Parathyroid adenoma (tissue), 2 donors: ENCODE data around the gene SLC12A6.

ENCODE experiments used
- H2AFZ ChIP-seq: fragments of 300-600 bp; sonication (generic); one replicate; pipeline ENCODE4 v1.7.0; 2017; ENCODE audit warnings: antibody characterized with exemption, mild to moderate bottlenecking
- H3K27ac ChIP-seq: fragments of 300-600 bp; sonication (generic); one replicate; pipeline ENCODE4 v1.7.0; 2017
- H3K27me3 ChIP-seq: fragments of 300-600 bp; sonication (generic); one replicate; pipeline ENCODE4 v1.7.0; 2017; ENCODE audit warnings: low read length; ENCODE audit not compliant: control insufficient read depth, insufficient read depth
- H3K36me3 ChIP-seq: fragments of 300-600 bp; sonication (generic); one replicate; pipeline ENCODE4 v1.7.0; 2017; ENCODE audit warnings: low read length; ENCODE audit not compliant: control insufficient read depth, insufficient read depth
- H3K4me1 ChIP-seq: fragments of 300-600 bp; sonication (generic); one replicate; pipeline ENCODE4 v1.7.0; 2017; ENCODE audit warnings: control low read depth
- H3K4me2 ChIP-seq: fragments of 300-600 bp; sonication (generic); one replicate; pipeline ENCODE4 v1.7.0; 2017; ENCODE audit warnings: low read length
- H3K4me3 ChIP-seq: fragments of 300-600 bp; sonication (generic); one replicate; pipeline ENCODE4 v1.7.0; 2017; ENCODE audit warnings: low read depth, low read length
- H3K79me2 ChIP-seq: fragments of 300-600 bp; sonication (generic); one replicate; pipeline ENCODE4 v1.7.0; 2017; ENCODE audit warnings: control low read depth
- H3K9ac ChIP-seq: fragments of 300-600 bp; sonication (generic); one replicate; pipeline ENCODE4 v1.7.0; 2017; ENCODE audit warnings: mild to moderate bottlenecking
- H3K9me3 ChIP-seq: fragments of 300-600 bp; sonication (generic); one replicate; pipeline ENCODE4 v1.7.0; 2017; ENCODE audit warnings: low read length; ENCODE audit not compliant: control insufficient read depth
- TF ChIP-seq, protein P1 (sequence below): fragments of 300-600 bp; sonication (generic); IDR thresholded peaks from one replicate; pipeline ENCODE4 v1.7.0; 2017; ENCODE audit warnings: antibody characterized with exemption, mild to moderate bottlenecking
- donor health status: primary hyperparathyroidism.

SLC12A6 gene

DNA sequence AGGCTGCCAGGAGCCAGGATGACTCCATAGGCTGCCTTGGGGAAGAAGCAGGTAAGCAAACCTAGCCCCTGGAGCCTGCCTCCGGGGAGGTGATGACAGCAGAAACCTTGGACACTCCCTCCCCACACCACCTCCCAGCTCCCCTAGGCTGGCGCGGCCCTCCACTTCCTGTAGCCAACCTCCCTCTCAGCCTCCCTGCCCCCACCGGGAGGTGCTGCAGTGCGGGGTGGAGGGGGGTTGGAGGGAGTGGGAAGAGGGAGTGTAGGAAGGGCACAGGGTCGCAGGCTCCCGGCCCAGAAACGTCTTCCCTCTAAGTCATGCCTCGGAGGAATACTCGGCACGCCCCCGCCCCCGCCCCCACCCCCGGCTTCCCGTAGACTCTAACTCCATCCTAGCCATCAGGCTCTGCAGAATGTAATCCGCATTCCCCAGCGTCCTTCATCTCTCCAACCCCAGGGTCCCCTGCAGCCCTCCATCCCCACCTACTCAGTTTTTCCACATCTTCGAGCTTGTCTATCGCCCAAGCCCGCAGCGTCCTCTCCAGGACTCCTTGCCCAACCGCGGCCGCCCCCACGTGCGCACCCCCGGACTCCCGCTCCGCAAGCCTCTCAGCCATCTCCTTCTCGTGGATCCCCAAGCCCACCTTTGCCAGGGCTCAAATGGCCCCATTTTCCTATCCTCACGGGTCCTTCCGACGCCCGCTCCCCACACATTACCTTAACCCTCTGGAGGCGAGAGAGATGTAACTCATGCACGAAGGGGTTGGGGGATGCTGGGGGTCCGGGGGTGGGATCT, 28.9 kb upstream of the SLC12A6 start:
- Histone ChIP-seq H3K4me1 (no peaks in the 10 kb centered on the region), H3K27ac (peak overlapping the region; percentile 24), H3K27me3 (no peaks in the 10 kb centered on the region), H3K9me3 (no peaks in the 10 kb centered on the region), H3K79me2 (no peaks in the 10 kb centered on the region), H3K36me3 (no peaks in the 10 kb centered on the region), H3K4me2 (peak overlapping the region; percentile 71), H2AFZ (peak overlapping the region; percentile 70), H3K9ac (no peak overlapping the region), H3K4me3 (peak overlapping the region; percentile 68)
- TF ChIP-seq, protein P1, sequence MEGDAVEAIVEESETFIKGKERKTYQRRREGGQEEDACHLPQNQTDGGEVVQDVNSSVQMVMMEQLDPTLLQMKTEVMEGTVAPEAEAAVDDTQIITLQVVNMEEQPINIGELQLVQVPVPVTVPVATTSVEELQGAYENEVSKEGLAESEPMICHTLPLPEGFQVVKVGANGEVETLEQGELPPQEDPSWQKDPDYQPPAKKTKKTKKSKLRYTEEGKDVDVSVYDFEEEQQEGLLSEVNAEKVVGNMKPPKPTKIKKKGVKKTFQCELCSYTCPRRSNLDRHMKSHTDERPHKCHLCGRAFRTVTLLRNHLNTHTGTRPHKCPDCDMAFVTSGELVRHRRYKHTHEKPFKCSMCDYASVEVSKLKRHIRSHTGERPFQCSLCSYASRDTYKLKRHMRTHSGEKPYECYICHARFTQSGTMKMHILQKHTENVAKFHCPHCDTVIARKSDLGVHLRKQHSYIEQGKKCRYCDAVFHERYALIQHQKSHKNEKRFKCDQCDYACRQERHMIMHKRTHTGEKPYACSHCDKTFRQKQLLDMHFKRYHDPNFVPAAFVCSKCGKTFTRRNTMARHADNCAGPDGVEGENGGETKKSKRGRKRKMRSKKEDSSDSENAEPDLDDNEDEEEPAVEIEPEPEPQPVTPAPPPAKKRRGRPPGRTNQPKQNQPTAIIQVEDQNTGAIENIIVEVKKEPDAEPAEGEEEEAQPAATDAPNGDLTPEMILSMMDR: no peak

DNA sequence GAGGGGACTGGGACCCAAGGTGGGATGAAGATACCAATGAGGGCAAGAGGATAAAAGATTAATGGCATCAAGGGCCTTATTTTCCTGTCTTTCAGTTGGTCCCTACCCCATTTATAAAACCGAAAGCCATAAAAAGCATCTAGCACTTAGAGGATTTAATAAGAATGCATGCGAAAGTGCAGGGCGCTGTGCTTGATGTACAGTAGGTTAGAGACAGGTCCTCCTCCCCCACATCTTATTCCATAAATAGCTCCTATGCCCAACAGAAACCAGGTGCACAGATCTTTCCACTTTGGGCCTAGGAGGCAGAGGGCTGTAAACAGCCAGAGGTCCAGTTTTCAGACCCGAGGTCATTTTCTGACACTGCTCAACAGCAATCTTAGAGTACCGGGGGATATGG, 28.3 kb upstream of the SLC12A6 start:
- peak overlapping the region; percentile 68 for H3K4me3 ChIP-seq
- H2AFZ ChIP-seq: peak overlapping the region; percentile 70
- peak overlapping the region; percentile 24 for H3K27ac ChIP-seq
- H3K4me1 ChIP-seq: no peaks in the 10 kb centered on the region
- no peaks in the 10 kb centered on the region for H3K27me3 ChIP-seq
- H3K36me3 ChIP-seq: no peaks in the 10 kb centered on the region
- H3K79me2 ChIP-seq: no peaks in the 10 kb centered on the region
- H3K9ac ChIP-seq: no peak overlapping the region
- peak overlapping the region; percentile 71 for H3K4me2 ChIP-seq
- H3K9me3 ChIP-seq: no peaks in the 10 kb centered on the region
- TF ChIP-seq, protein P1: no peak

DNA sequence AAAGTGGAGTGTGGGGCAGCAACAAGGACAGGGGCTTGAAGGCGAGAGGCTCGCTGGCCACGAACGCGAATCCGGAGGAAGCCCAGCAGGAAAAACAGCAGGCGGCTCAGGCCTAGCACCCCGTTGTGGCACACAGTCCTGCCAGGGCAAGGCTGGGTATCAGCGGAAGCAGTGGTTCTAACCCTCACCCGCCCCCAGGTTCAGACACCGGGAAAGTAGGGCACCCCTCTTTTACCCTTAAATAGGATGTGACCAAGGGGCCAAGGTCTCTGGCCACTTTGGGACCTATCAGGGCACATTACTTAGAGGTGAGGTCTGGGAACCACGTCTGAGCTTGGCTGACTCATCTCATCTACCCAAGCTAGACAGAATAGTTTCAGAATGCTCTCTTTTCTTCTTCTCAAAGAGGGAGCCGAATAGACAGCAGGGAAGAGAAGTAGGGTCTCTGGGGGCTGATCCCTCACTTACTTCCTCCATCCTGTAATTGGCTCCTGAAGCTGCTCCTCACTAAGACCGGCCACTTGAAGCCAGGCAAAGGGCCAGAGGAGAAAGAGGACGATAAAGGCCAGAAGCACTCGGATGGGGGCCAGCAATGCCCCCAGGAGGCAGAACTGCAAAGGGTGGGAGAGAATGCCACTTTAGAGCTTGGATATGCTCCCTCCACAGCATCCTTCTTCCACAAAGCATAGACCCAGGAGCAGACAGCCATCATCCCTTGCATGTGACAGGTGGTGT, 27.7 kb upstream of the SLC12A6 start:
- Histone ChIP-seq H3K79me2 (no peaks in the 10 kb centered on the region), H3K9ac (no peak overlapping the region), H3K27me3 (no peaks in the 10 kb centered on the region), H3K4me2 (no peak overlapping the region), H2AFZ (no peak overlapping the region), H3K4me1 (no peaks in the 10 kb centered on the region), H3K9me3 (no peaks in the 10 kb centered on the region), H3K27ac (no peak overlapping the region), H3K4me3 (no peak overlapping the region), H3K36me3 (no peaks in the 10 kb centered on the region)
- TF ChIP-seq, protein P1: no peak

DNA sequence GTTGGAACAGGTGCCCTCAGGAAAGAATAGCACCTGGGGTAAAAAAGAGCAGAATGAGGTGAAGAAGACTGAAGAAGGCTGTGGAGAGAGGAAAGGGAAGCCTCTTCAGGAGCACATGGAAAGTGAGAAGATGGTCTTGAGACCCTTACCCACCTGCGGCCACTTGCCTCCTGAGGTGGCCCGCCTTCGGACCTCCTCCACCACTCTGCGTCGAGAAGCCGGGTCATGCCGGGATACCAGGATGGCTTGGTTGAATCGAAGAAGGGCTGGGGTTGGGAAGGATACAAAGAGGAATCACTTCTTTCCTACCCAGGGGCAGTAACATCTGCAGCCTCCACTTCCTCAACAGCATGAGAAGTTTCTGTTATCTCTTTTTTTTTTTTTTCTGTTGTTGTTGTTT, 26.5 kb upstream of the SLC12A6 start:
- H3K4me3 ChIP-seq: no peak overlapping the region
- no peak overlapping the region for H3K4me2 ChIP-seq
- H3K9me3 ChIP-seq: no peaks in the 10 kb centered on the region
- no peaks in the 10 kb centered on the region for H3K36me3 ChIP-seq
- H3K79me2 ChIP-seq: no peaks in the 10 kb centered on the region
- TF ChIP-seq, protein P1: no peak
- H3K4me1 ChIP-seq: no peaks in the 10 kb centered on the region
- no peak overlapping the region for H2AFZ ChIP-seq
- no peak overlapping the region for H3K9ac ChIP-seq
- no peak overlapping the region for H3K27ac ChIP-seq
- no peaks in the 10 kb centered on the region for H3K27me3 ChIP-seq
